Body of pancreas (tissue), 4 donors: ENCODE measurements around the gene GPR137.

Source experiments
- CTCF ChIP-seq, 7 experiments: fragments of 450-650 bp in 4 of 7; fragments of 200-600 bp in 3 of 7; sonication (generic) in 3 of 7; IDR thresholded peaks; one replicate each; pipeline ENCODE4 v1.5.1; 2016 to 2019; ENCODE audit warnings: antibody characterized with exemption in 7 of 7
- POLR2A ChIP-seq, 3 donors: fragments of 450-650 bp; IDR thresholded peaks; one replicate each; pipeline ENCODE4 v1.6.1; 2016; ENCODE audit warnings: antibody characterized with exemption in 3 of 3, mild to moderate bottlenecking in 2 of 3

GRCh38 chr11:64312947-64313346 lies 27.3 kb downstream of the GPR137 start:
- no peak for TF ChIP-seq CTCF (IDR thresholded peaks at IDR 0.05)
- TF ChIP-seq POLR2A (IDR thresholded peaks at IDR 0.05): no peak
